ENCODE results near the gene IL10RA.
"Not testable (repeated sequence)": the region's sequence is repeated elsewhere in the genome, so short reads cannot be mapped to it uniquely, and the experiment has no call there.

Gene IL10RA

DNA sequence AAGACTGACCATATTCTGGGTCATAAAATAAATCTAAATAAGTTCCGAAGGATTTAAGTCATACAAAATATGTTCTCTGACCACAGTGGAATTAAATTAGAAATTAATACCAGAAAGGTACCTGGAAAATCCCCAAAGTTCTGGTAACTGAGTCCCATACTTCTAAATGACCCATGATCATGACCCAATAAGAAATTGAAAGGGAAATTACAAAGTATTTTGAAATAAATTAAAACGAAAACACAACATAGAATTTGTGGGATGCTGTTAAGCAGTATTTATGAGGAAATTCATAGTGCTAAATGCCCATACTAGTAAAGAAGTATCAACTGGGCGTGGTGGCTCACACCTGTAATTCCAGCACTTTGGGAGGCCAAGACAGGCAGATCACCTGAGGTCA lies 23.4 kb upstream of the IL10RA start:
- no peak for DNase-seq (ENCODE audit: low read depth)

GRCh38 chr11:117966908-117967307 lies 19.3 kb upstream of the IL10RA start:
- no peak for DNase-seq (ENCODE audit: low read depth)

GRCh38 chr11:117969160-117969991 lies 16.8 kb upstream of the IL10RA start:
- DNase-seq (ENCODE audit: low read depth) = no peak

- DNase-seq (ENCODE audit: low read depth) = no peak
These were observed 15.7 kb upstream of the IL10RA start for GRCh38 chr11:117970400-117971024.

DNA sequence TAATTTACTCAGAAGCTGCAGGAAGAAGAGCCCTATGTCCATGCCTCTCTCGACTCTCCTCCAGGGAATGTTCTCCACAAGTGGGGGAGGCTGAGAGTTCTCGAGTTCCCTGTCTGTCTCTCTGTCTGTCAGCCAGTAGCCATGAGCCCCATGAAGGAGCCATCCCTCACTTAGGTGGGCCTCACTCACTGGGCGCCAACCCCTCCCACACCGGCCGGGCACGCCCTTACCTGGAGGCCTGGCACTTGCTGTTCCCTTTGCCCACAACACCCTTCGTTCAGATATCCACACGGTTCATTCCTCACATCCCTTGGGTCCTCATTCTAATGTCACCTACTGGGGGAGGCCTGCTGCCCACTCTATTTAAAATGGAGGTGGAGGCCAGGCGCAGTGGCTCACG lies 14.2 kb upstream of the IL10RA start:
- DNase-seq (ENCODE audit: low read depth) = no peak

- no peak for DNase-seq (ENCODE audit: low read depth)
These were observed 13.3 kb upstream of the IL10RA start for GRCh38 chr11:117972629-117973502.

GRCh38 chr11:117973503-117973860 lies 12.7 kb upstream of the IL10RA start:
- DNase-seq (ENCODE audit: low read depth) = no peak

DNA sequence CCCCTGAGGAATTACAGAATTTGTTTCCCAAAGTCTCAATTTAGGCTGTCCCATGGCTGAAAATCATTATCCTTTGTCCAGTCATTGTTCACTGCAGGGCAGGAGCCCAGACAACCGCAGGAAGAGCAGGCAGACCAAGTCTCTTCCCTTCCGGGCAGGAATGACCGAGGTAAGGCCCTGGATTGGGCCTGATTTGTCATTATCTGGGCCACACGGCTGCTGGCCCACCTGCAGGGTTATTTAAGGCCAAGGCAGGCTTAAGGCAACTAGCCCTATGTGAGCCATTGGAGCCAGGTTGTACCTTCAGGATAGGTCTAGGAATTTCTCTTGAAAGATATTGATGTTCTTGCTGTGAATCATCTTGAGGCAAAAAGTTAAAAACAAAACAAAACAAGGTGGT lies 9.7 kb upstream of the IL10RA start:
- DNase-seq (ENCODE audit: low read depth) = no peak

DNA sequence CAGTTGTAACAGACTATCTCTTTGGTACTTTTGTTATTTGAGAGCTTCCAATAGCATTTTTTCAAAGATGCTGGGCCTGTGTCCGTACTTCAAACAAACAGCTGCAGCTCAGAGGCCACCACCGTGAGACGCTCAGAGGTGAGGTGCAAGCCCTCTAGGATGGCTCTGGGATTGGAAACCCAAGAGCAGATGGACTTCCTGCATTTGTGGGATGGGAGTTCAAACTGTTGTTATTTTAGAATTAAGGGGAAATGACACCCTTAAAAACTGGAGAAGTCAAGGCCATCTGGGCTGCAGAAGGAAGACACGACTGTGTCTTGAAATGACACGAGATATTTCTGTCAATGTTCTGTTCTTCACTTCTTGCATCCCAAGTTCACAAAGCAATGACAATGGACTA lies 9.2 kb upstream of the IL10RA start:
- no peak for DNase-seq (ENCODE audit: low read depth)

DNA sequence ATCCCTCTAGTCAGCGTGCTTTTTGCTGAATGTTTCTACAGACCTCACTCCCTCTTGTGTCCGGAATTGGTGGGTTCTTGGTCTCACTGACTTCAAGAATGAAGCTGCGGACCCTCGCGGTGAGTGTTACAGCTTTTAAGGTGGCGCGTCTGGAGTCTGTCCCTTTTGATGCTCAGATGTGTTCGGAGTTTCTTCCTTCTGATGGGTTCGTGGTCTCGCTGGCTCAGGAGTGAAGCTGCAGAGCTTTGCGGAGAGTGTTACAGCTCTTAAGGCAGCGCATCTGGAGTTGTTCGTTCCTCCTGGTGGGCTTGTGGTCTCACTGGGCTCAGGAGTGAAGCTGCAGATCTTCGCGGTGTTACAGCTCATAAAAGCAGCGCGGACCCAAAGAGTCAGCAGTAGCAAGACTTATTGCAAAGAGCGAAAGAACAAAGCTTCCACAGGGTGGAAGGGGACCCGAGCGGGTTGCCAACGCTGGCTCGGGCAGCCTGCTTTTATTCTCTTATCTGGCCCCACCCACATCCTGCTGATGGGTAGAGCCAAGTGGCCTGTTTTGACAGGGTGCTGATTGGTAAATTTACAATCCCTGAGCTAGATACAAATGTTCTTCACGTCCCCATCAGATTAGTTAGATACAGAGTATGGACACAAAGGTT lies 8.5 kb upstream of the IL10RA start:
- not testable (repeated sequence) for DNase-seq (ENCODE audit: low read depth)

DNA sequence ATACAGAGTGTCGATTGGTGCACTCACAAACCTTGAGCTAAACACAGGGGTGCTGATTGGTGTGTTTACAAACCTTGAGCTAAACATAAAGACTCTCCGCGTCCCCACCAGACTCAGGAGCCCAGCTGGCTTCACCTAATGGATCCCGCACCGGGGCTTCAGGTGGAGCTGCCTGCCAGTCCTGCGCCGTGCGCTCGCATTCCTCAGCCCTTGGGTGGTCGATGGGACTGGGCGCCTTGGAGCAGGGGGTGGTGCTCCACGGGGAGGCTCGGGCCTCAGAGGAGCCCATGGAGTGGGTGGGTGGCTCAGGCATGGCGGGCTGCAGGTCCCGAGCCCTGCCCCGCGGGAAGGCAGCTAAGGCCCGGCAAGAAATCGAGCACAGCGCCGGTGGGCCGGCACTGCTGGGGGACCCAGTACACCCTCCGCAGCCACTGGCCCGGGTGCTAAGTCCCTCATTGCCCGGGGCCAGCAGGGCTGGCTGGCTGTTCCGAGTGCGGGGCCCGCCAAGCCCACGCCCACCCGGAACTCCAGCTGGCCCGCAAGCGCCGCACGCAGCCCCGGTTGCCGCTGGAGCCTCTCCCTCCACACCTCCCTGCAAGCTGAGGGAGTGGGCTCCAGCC lies 7.8 kb upstream of the IL10RA start:
- DNase-seq (ENCODE audit: low read depth) = not testable (repeated sequence)

DNA sequence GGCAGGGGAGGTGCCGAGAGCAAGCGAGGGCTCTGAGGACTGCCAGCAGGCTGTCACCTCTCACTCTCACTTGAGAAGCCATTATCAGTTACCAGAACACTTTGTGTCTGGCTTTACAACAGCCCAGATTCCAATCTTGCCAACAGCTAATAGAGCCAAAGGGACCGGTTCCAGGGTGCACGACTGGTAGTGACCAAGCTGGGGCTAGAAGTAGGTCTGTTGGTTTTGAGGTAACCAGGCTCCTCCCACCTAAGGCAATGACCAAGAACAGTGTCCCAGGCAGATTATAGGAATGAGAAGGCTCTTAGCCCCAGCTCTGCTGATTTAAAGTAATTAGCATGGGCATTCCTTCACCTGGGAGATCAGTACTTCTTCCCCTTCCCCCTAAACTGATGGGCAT lies 7.2 kb upstream of the IL10RA start:
- DNase-seq (ENCODE audit: low read depth) = no peak

GRCh38 chr11:117979481-117980211 lies 6.5 kb upstream of the IL10RA start:
- DNase-seq (ENCODE audit: low read depth) = no peak

- DNase-seq (ENCODE audit: low read depth) = no peak
These were observed 5.9 kb upstream of the IL10RA start for GRCh38 chr11:117980280-117980679.

- no peak for DNase-seq (ENCODE audit: low read depth)
These were observed 5.5 kb upstream of the IL10RA start for GRCh38 chr11:117980720-117981119.

GRCh38 chr11:117983163-117983475 lies 3.1 kb upstream of the IL10RA start:
- DNase-seq (ENCODE audit: low read depth) = no peak

- no peak for DNase-seq (ENCODE audit: low read depth)
These were observed 1.7 kb upstream of the IL10RA start for GRCh38 chr11:117984476-117984875.

DNA sequence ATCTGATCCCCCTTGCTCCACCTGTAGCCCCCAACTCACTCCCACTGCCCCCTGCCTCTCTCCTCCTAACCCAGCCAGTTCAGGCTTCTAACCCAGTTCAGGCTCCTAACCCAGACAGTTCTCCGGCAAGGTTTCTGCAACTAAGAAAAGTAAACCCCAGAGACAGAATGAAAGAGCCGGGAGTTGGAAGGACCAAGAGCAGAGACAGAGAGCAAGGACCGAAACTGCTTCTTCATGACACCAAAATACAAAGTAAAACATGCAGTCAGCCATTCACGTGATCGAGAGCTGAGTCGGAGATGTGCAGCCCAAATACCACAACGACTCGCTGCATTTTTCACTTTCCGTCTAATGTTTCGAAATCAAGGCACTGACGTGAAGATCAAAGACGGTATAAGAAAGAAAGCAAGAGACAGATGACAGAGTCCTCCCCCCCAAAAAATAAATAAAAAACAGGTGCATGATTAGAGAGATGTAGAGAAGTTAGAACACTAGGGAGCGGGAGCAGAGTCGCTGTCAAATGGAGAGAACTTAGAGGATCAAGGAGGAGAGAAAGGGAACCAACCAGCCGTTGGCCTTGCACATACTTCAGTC lies 884 bp downstream of the IL10RA start:
- no peak for DNase-seq (ENCODE audit: low read depth)

DNA sequence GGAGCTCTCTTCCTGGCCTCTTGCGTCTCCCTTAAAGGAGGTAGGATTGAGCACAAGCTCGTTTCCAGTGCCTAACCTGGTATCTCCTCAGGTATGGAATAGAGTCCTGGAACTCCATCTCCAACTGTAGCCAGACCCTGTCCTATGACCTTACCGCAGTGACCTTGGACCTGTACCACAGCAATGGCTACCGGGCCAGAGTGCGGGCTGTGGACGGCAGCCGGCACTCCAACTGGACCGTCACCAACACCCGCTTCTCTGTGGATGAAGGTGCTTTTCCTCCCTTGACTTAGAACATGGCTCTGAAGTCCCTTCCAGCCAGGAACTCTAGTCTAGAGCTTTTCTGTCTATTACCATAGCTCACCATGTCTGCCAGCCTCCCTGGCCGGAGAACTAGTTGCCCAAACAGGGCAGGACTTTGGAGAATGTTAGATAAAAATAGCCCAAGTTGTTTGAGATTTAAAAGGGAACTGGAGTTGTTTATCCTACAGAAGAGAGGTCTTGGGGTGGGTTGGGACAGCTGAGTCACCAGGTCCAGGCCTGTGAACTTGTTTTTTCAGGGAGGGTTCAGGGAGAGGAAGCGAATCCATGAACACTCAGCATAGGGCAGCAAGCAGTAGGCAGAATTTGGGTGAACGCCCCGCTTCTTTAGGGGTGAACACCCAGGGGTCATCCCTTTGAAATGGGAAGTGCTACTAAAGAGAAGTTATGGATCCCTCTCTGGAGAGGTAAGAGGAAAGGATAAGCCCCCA lies 3.3 kb downstream of the IL10RA start:
- no peak for DNase-seq (ENCODE audit: low read depth)

DNA sequence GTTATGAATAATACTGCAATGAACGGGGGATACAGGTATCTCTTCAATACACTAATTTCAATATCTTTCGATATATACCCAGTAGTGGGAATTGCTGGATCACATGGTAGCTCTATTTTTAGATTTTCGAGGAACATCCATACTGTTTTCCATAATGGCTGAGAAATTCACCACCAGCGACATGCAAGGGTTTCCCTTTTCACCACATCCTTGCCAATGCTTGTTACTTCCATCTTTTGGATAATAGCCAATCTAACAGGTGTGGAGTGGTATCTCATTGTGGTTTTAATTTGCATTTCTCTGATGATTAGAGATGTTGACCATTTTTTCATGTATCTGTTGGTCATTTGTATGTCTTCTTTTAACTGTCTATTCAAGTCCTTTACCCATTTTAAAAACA lies 5.9 kb downstream of the IL10RA start:
- no peak for DNase-seq (ENCODE audit: low read depth)

All from GM04504 (cell line).